Measurements from ENCODE around the gene AFF3. TPM values are rescaled to one million over a fixed set of nuclear protein-coding genes. Genes with fewer than 3 reads are reported as not detected.

Gene AFF3
- total RNA-seq, 1 experiment from 2014 or later = 0.22 TPM

DNA sequence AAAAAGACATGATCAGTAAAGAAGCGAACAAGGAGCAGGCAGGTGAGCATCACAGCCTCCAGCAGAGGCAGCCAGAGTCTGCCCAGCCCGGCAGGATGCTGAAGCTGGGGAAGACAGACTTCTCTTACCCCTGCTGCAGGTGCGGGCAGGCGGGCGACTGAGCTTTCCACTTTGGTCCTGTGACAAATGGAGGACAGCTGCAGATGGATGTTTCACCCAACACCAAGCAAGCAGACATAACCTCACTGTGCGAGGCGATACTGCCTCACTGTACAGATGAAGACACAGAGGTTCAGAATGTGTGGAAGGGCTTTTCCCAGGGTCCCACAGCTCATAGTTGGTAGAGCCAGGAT lies 251.0 kb downstream of the AFF3 start:
- Histone ChIP-seq H3T11ph (ENCODE audit: low read length) (no peak overlapping the region), H2BK15ac (ENCODE audit: low read depth, low read length) (no peak overlapping the region), H2AK5ac (ENCODE audit: insufficient read length, low read length) (no peak overlapping the region), H3K18ac (ENCODE audit: insufficient read length, low read depth, low read length) (no peak overlapping the region), H4K20me1 (ENCODE audit: control insufficient read depth, insufficient read depth, insufficient read length) (no peaks in the 10 kb centered on the region), H3K79me2 (ENCODE audit: insufficient read depth, low read length) (no peaks in the 10 kb centered on the region), H3K56ac (ENCODE audit: insufficient read length, low read depth, low read length) (no peak overlapping the region), H3K14ac (ENCODE audit: insufficient read depth, low read length) (no peak overlapping the region), H2AFZ (ENCODE audit: low read length) (no peak overlapping the region), H3K27me3 (ENCODE audit: insufficient read depth, low read length) (no peaks in the 10 kb centered on the region), H2BK5ac (ENCODE audit: insufficient read length, low read length) (no peak overlapping the region), H4K8ac (replicated peaks; ENCODE audit: insufficient read length, low read depth, low read length) (no peak overlapping the region), H2BK120ac (ENCODE audit: low read depth, low read length, poor library complexity, severe bottlenecking) (no peak overlapping the region), H3K9ac (ENCODE audit: extremely low read depth, insufficient read length, low read length) (no peak overlapping the region), H3K27ac (ENCODE audit: insufficient read length, low read depth, low read length) (no peak overlapping the region), H4K5ac (ENCODE audit: insufficient read length, low read depth, low read length) (no peak overlapping the region), H3K4ac (ENCODE audit: low read depth, low read length) (no peak overlapping the region), H3K79me1 (ENCODE audit: insufficient read depth, low read depth, low read length, poor library complexity, severe bottlenecking) (no peaks in the 10 kb centered on the region), H3K4me2 (ENCODE audit: insufficient read depth, insufficient read length, low read length) (no peak overlapping the region), H3K9me3 (ENCODE audit: control insufficient read depth, low read depth, low read length) (no peaks in the 10 kb centered on the region), H2BK20ac (ENCODE audit: low read depth, low read length, poor library complexity, severe bottlenecking) (no peak overlapping the region), H3K23ac (ENCODE audit: insufficient read length, low read depth, low read length) (no peak overlapping the region), H4K91ac (ENCODE audit: insufficient read length, low read depth, low read length) (no peak overlapping the region), H3K23me2 (ENCODE audit: insufficient read length, low read depth, low read length, poor library complexity, severe bottlenecking) (no peaks in the 10 kb centered on the region), H3K4me1 (ENCODE audit: insufficient read depth, low read length) (no peaks in the 10 kb centered on the region; the same call in 1 of the 2 replicates), H2BK12ac (ENCODE audit: insufficient read length, low read depth, low read length) (no peak overlapping the region)
- WGBS (ENCODE audit: extremely low coverage, insufficient read length, low lambda C conversion rate) = no CpG with 5 or more reads among the region's 7 CpGs
- no peak overlapping the region for H3K4me3 Mint-ChIP-seq
- no peaks in the 10 kb centered on the region for H3K36me3 Mint-ChIP-seq (ENCODE audit: insufficient read depth in 1 of 3, low read depth in 3 of 3)
- DNase-seq = no peak
- TF ChIP-seq, protein P1, sequence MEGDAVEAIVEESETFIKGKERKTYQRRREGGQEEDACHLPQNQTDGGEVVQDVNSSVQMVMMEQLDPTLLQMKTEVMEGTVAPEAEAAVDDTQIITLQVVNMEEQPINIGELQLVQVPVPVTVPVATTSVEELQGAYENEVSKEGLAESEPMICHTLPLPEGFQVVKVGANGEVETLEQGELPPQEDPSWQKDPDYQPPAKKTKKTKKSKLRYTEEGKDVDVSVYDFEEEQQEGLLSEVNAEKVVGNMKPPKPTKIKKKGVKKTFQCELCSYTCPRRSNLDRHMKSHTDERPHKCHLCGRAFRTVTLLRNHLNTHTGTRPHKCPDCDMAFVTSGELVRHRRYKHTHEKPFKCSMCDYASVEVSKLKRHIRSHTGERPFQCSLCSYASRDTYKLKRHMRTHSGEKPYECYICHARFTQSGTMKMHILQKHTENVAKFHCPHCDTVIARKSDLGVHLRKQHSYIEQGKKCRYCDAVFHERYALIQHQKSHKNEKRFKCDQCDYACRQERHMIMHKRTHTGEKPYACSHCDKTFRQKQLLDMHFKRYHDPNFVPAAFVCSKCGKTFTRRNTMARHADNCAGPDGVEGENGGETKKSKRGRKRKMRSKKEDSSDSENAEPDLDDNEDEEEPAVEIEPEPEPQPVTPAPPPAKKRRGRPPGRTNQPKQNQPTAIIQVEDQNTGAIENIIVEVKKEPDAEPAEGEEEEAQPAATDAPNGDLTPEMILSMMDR (conservative IDR thresholded peaks at IDR 0.05) = no peak
- H3K4me1 Mint-ChIP-seq = peaks cover 8 to 12% of the 10 kb centered on the region in 2 experiments
- no peak overlapping the region; a peak in 1 of 7 replicates for H3K27ac Mint-ChIP-seq
- peaks cover 3% of the 10 kb centered on the region; the same call in 1 of the 2 replicates for H3K27me3 Mint-ChIP-seq (ENCODE audit: low read depth)
- no peaks in the 10 kb centered on the region for H3K9me3 Mint-ChIP-seq
